H1 (cell line): Measurements from ENCODE around the gene TMEM40. TPM values are rescaled to one million over a fixed set of nuclear protein-coding genes. Genes with fewer than 3 reads are reported as not detected.

Experiments
- CTCF ChIA-PET: fragments of 300-600 bp; sonication (Branson Sonifier 250); formaldehyde crosslinking; loops from one replicate; lab custom pipeline; 2021; ENCODE audit not compliant: partially characterized antibody; lab: Charles Lee
- POLR2A ChIA-PET: fragments of 300-600 bp; sonication (Branson Sonifier 250); formaldehyde crosslinking; loops from one replicate; lab custom pipeline; 2021; ENCODE audit warnings: inconsistent platforms; ENCODE audit not compliant: partially characterized antibody; lab: Charles Lee
- DNase-seq, 2 experiments: peaks; one replicate each; pipeline versions ENCODE4 v3.0.0 to v3.0.0-alpha.2; 2010 to 2022; ENCODE audit warnings: low spot score in 2 of 2, low read depth in 1 of 2, mixed read lengths in 1 of 2
- FAIRE-seq: peaks from 2 replicates; lab custom pipeline; 2011; peaks lifted over from hg19 to GRCh38; lab: Jason Lieb, UNC
- H2AFZ ChIP-seq: 2 replicates; pipeline ENCODE4 v1.8.1; 2012; ENCODE audit warnings: low read length, inconsistent platforms
- H2AK5ac ChIP-seq: 2 replicates; pipeline ENCODE4 v1.6.1; 2013; ENCODE audit warnings: low read depth, low read length
- H2BK120ac ChIP-seq: replicated peaks from 2 replicates; pipeline ENCODE3; 2013; ENCODE audit warnings: low read depth, low read length, inconsistent platforms
- H2BK12ac ChIP-seq: 2 replicates; pipeline ENCODE4 v1.6.1; 2013; ENCODE audit warnings: low read depth, low read length
- H2BK15ac ChIP-seq: 2 replicates; pipeline ENCODE4 v1.6.1; 2013; ENCODE audit warnings: low read length
- H2BK20ac ChIP-seq: 2 replicates; pipeline ENCODE4 v1.6.1; 2013; ENCODE audit warnings: low read length
- H2BK5ac ChIP-seq: 2 replicates; pipeline ENCODE4 v1.6.1; 2013; ENCODE audit warnings: low read depth, low read length
- H3K14ac ChIP-seq: 2 replicates; pipeline ENCODE4 v1.6.1; 2013; ENCODE audit warnings: inconsistent platforms; ENCODE audit not compliant: insufficient read length
- H3K18ac ChIP-seq: 2 replicates; pipeline ENCODE4 v1.6.1; 2013; ENCODE audit warnings: low read length; ENCODE audit errors: extremely low read depth
- H3K23ac ChIP-seq: 2 replicates; pipeline ENCODE4 v1.6.1; 2013; ENCODE audit warnings: inconsistent platforms; ENCODE audit not compliant: insufficient read length
- H3K23me2 ChIP-seq: 2 replicates; pipeline ENCODE4 v1.6.1; 2013; ENCODE audit warnings: low read depth, low read length
- H3K27ac ChIP-seq: 2 replicates; pipeline ENCODE4 v1.6.1; 2011; ENCODE audit warnings: low read depth, low read length, inconsistent platforms
- H3K27me3 ChIP-seq, 4 experiments: replicated peaks in 1 of 4; 1 replicate in 1 of 4; 2 replicates in 3 of 4; pipeline versions ENCODE4 v1.6.1 to v1.8.1; 2011 to 2013; ENCODE audit warnings: low read length in 3 of 4, mild to moderate bottlenecking in 3 of 4, inconsistent platforms in 2 of 4, mixed read lengths in 2 of 4, moderate library complexity in 1 of 4; ENCODE audit not compliant: control insufficient read depth in 3 of 4, insufficient read depth in 3 of 4; ENCODE audit errors: extremely low read depth in 1 of 4
- H3K36me3 ChIP-seq, 4 experiments: 2 replicates each; pipeline versions ENCODE4 v1.6.1 to v1.8.1; 2011 to 2013; ENCODE audit warnings: mild to moderate bottlenecking in 4 of 4, low read length in 3 of 4, moderate library complexity in 2 of 4, control low read depth in 1 of 4, inconsistent platforms in 1 of 4; ENCODE audit not compliant: insufficient read depth in 4 of 4, control insufficient read depth in 2 of 4
- H3K4ac ChIP-seq: replicated peaks from 2 replicates; pipeline ENCODE3; 2013; ENCODE audit warnings: low read length, low read depth, mixed read lengths, inconsistent platforms; ENCODE audit not compliant: insufficient read length
- H3K4me1 ChIP-seq, 4 experiments: replicated peaks in 1 of 4; 1 replicate in 1 of 4; 2 replicates in 3 of 4; pipeline versions ENCODE4 v1.6.1 to v1.8.1; 2011 to 2013; ENCODE audit warnings: low read length in 3 of 4, inconsistent platforms in 2 of 4, mixed read lengths in 1 of 4; ENCODE audit not compliant: insufficient read depth in 4 of 4, control insufficient read depth in 3 of 4
- H3K4me2 ChIP-seq, 2 experiments: 2 replicates each; pipeline versions ENCODE4 v1.6.1 to v1.8.1; 2011 to 2013; ENCODE audit warnings: low read depth in 2 of 2, low read length in 2 of 2, control low read depth in 1 of 2, inconsistent platforms in 1 of 2, mild to moderate bottlenecking in 1 of 2; ENCODE audit not compliant: insufficient read depth in 1 of 2
- H3K4me3 ChIP-seq, 4 experiments: fragments of 200-600, 300-600 bp in 1 of 4; sonication (generic), shearing (Covaris generic), sonication (Bioruptor Twin) in 1 of 4; 2 replicates each; pipeline versions ENCODE4 v1.5.1 to v1.8.1; 2011 to 2016; ENCODE audit warnings: low read length in 4 of 4, low read depth in 3 of 4, control low read depth in 2 of 4, inconsistent platforms in 2 of 4, mild to moderate bottlenecking in 2 of 4, mixed read lengths in 1 of 4, moderate library complexity in 1 of 4; ENCODE audit not compliant: insufficient read depth in 2 of 4; ENCODE audit errors: extremely low read depth in 1 of 4
- H3K56ac ChIP-seq: replicated peaks from 2 replicates; pipeline ENCODE3; 2013; ENCODE audit warnings: low read depth, mild to moderate bottlenecking, mixed read lengths, low read length, inconsistent platforms; ENCODE audit not compliant: insufficient read length
- H3K79me1 ChIP-seq: 2 replicates; pipeline ENCODE4 v1.6.1; 2013; ENCODE audit warnings: low read depth, low read length, control low read depth
- H3K79me2 ChIP-seq, 2 experiments: 2 replicates each; pipeline versions ENCODE4 v1.6.1 to v1.8.1; 2012 to 2013; ENCODE audit warnings: low read length in 2 of 2, mild to moderate bottlenecking in 2 of 2, inconsistent platforms in 1 of 2; ENCODE audit not compliant: insufficient read depth in 2 of 2, control insufficient read depth in 1 of 2
- H3K9ac ChIP-seq, 4 experiments: replicated peaks in 1 of 4; 1 replicate in 1 of 4; 2 replicates in 3 of 4; pipeline versions ENCODE4 v1.6.1 to v1.8.1; 2011 to 2013; ENCODE audit warnings: low read depth in 3 of 4, low read length in 3 of 4, control low read depth in 2 of 4, mild to moderate bottlenecking in 2 of 4, moderate library complexity in 2 of 4, inconsistent platforms in 1 of 4; ENCODE audit errors: extremely low read depth in 1 of 4
- H3K9me3 ChIP-seq, 2 experiments: 2 replicates each; pipeline versions ENCODE4 v1.6.1 to v1.8.1; 2012 to 2013; ENCODE audit warnings: mild to moderate bottlenecking in 2 of 2, moderate library complexity in 2 of 2, control low read depth in 1 of 2, inconsistent platforms in 1 of 2, low read depth in 1 of 2, low read length in 1 of 2, mixed read lengths in 1 of 2; ENCODE audit not compliant: insufficient read depth in 2 of 2
- H4K20me1 ChIP-seq, 2 experiments: replicated peaks in 1 of 2; 2 replicates each; pipeline versions ENCODE3 to v1.8.1; 2011 to 2013; ENCODE audit warnings: inconsistent platforms in 2 of 2, low read length in 2 of 2, mild to moderate bottlenecking in 1 of 2; ENCODE audit not compliant: insufficient read depth in 2 of 2, control insufficient read depth in 1 of 2
- H4K5ac ChIP-seq: 2 replicates; pipeline ENCODE4 v1.6.1; 2013; ENCODE audit warnings: low read length, low read depth, mixed read lengths, inconsistent platforms; ENCODE audit not compliant: insufficient read length
- H4K8ac ChIP-seq: 2 replicates; pipeline ENCODE4 v1.8.0; 2013; ENCODE audit warnings: mild to moderate bottlenecking, moderate library complexity, low read length, inconsistent platforms; ENCODE audit not compliant: insufficient read depth; ENCODE audit errors: extremely low read depth
- H4K91ac ChIP-seq: replicated peaks from 2 replicates; pipeline ENCODE3; 2013; ENCODE audit warnings: low read length, mixed read lengths, inconsistent platforms; ENCODE audit not compliant: insufficient read length
- CTCF ChIP-seq, 3 experiments: IDR thresholded peaks; 1 replicate in 2 of 3; 2 replicates in 1 of 3; pipeline versions ENCODE4 v1.5.1 to v1.6.1; 2011; ENCODE audit warnings: low read length in 3 of 3, mild to moderate bottlenecking in 3 of 3, inconsistent platforms in 2 of 3, low read depth in 1 of 3, moderate library complexity in 1 of 3; ENCODE audit not compliant: insufficient read depth in 1 of 3; ENCODE audit errors: control extremely low read depth in 1 of 3
- E2F6 ChIP-seq: IDR thresholded peaks from 2 replicates; pipeline ENCODE4 v1.6.1; 2012; ENCODE audit warnings: inconsistent platforms
- JUND ChIP-seq: IDR thresholded peaks from 2 replicates; pipeline ENCODE4 v1.6.1; 2011; ENCODE audit warnings: mild to moderate bottlenecking, improper control_type of control experiment, low read length
- RAD21 ChIP-seq, 2 experiments: IDR thresholded peaks in 1 of 2; conservative IDR thresholded peaks in 1 of 2; 2 replicates each; pipeline ENCODE4 v1.6.1; 2011; ENCODE audit warnings: low read depth in 2 of 2, low read length in 2 of 2, improper control_type of control experiment in 1 of 2, inconsistent platforms in 1 of 2, mild to moderate bottlenecking in 1 of 2, moderate library complexity in 1 of 2
- SP1 ChIP-seq: IDR thresholded peaks from 2 replicates; pipeline ENCODE4 v1.6.1; 2011; ENCODE audit warnings: low read depth, low read length
- SRF ChIP-seq: IDR thresholded peaks from 2 replicates; pipeline ENCODE4 v1.6.1; 2011; ENCODE audit warnings: mild to moderate bottlenecking, low read depth, low read length, moderate library complexity
- TAF1 ChIP-seq: IDR thresholded peaks from 2 replicates; pipeline ENCODE4 v1.6.1; 2011; ENCODE audit warnings: mild to moderate bottlenecking, low read depth, low read length
- YY1 ChIP-seq: IDR thresholded peaks from 2 replicates; pipeline ENCODE4 v1.6.1; 2011; ENCODE audit warnings: low read depth, mild to moderate bottlenecking, low read length
- WGBS, 2 experiments: shearing (Covaris generic) in 1 of 2; methylation state at CpG; one replicate each; pipeline versions ENCODE4 v1.1.6 to v1.1.7; 2013 to 2015; ENCODE audit warnings: low lambda C conversion rate in 2 of 2, mixed read lengths in 2 of 2, inconsistent platforms in 1 of 2, low coverage in 1 of 2, missing lambda C conversion rate in 1 of 2; ENCODE audit not compliant: insufficient replicate concordance in 2 of 2, insufficient coverage in 1 of 2, insufficient read length in 1 of 2; ENCODE audit errors: extremely low coverage in 1 of 2, missing lambda C conversion rate in 1 of 2; 5-methylcytosine and 5-hydroxymethylcytosine counted together
- polyA plus RNA-seq, 7 experiments: library from polyadenylated mRNA; depleted of rRNA in 3 of 7; stranded (reverse) in 5 of 7; unstranded in 2 of 7; fragments of >200 nt in 5 of 7; fragments of 200-250 nt in 2 of 7; gene quantifications; 1 replicate in 5 of 7; 2 replicates in 1 of 7; 4 replicates in 1 of 7; pipeline versions ENCODE4 v1.2.1 to v1.2.3, GENCODE V29; 2011 to 2013; ENCODE audit warnings: missing spikeins in 2 of 7, mixed read lengths in 2 of 7
- total RNA-seq: library from RNA; stranded (reverse); fragmentation: NEBNext Ultra II Directional; extraction: Animal tissue kit (Norgen Biotek cat#: 25700); gene quantifications from 2 replicates; pipeline ENCODE4 v1.2.1, GENCODE V29; 2021

Gene TMEM40
- total and polyA plus RNA-seq, 2 of the 8 experiments (the other 6 are each of a cell fraction or from before 2014, with no cell fraction given): 0.18 TPM; not detected in 1

GRCh38 chr3:12706504-12707253 lies 52.4 kb downstream of the TMEM40 start:
- Histone ChIP-seq H3K79me1 (no peaks in the 10 kb centered on the region), H3K23me2 (no peaks in the 10 kb centered on the region), H2BK5ac (no peak overlapping the region), H2BK12ac (no peak overlapping the region), H3K18ac (no peak overlapping the region), H2AK5ac (no peak overlapping the region), H3K4me1 (peaks cover 0 to 4% (median 0%) of the 10 kb centered on the region in 4 experiments; a peak in 2 of 7 replicates), H3K79me2 (no peaks in the 10 kb centered on the region), H3K4me2 (no peak overlapping the region), H2BK20ac (no peak overlapping the region), H3K27ac (no peak overlapping the region), H2BK120ac (no peak overlapping the region), H4K91ac (no peak overlapping the region), H3K23ac (no peak overlapping the region), H3K56ac (no peak overlapping the region), H3K27me3 (no peaks in the 10 kb centered on the region), H4K8ac (no peak overlapping the region), H3K4me3 (no peak overlapping the region), H3K9ac (no peak overlapping the region), H4K20me1 (no peaks in the 10 kb centered on the region), H3K9me3 (no peaks in the 10 kb centered on the region), H3K4ac (no peak overlapping the region), H4K5ac (no peak overlapping the region), H3K36me3 (no peaks in the 10 kb centered on the region), H3K14ac (no peak overlapping the region), H2AFZ (no peak overlapping the region), H2BK15ac (no peak overlapping the region)
- WGBS, 2 experiments: 67% methylated on average over 1 of the region's 2 CpGs; no CpG with 5 or more reads in 1 of the 2 experiments
- DNase-seq: peak; percentile 53 to 77
- ChIA-PET POLR2A (interaction anchor here (0.9 to 1.8 kb wide), 3 partner anchors 9 to 126 kb away, joined by 3 to 5 read pairs (median 5); no protein-coding TSS in a partner anchor), CTCF (interaction anchor here (0.6 to 4.9 kb wide), 49 partner anchors 8 to 572 kb away, joined by 3 to 29 read pairs (median 5); partner anchors contain the start of gene TMEM40)
- FAIRE-seq: peak; percentile 77
- TF ChIP-seq JUND (0 out of 2 replicates have a peak, but pooled peaks have one; percentile 23), E2F6 (no peak), SRF (no peak), CTCF (IDR thresholded peaks at IDR 0.05; ENCODE audit: control extremely low read depth in 1 of 3, insufficient read depth in 1 of 3, low read depth in 1 of 3, low read length in 3 of 3) (peak; percentile 87 to 99 (median 99)), SP1 (no peak), YY1 (peak; percentile 22; the same call in 1 of the 2 replicates), TAF1 (no peak), RAD21 (IDR thresholded peaks at IDR 0.05 in 1 of 2, conservative IDR thresholded peaks at IDR 0.05 in 1 of 2; ENCODE audit: low read depth in 2 of 2, low read length in 2 of 2) (peak; percentile 85 to 90)
